WI38 (cell line): Measurements from ENCODE around the gene CTBP2.

ENCODE experiments used
- H3K4me3 ChIP-seq: 2 replicates; pipeline ENCODE4 v1.5.1; 2011; ENCODE audit warnings: low read depth, mild to moderate bottlenecking, control low read depth, low read length
- TF ChIP-seq, protein P1 (sequence below): IDR thresholded peaks from 2 replicates; pipeline ENCODE4 v1.5.1; 2012; ENCODE audit warnings: low read depth, mild to moderate bottlenecking, control low read depth, low read length

CTBP2 gene

GRCh38 chr10:125106586-125106985 lies 53.8 kb downstream of the CTBP2 start:
- TF ChIP-seq, protein P1, sequence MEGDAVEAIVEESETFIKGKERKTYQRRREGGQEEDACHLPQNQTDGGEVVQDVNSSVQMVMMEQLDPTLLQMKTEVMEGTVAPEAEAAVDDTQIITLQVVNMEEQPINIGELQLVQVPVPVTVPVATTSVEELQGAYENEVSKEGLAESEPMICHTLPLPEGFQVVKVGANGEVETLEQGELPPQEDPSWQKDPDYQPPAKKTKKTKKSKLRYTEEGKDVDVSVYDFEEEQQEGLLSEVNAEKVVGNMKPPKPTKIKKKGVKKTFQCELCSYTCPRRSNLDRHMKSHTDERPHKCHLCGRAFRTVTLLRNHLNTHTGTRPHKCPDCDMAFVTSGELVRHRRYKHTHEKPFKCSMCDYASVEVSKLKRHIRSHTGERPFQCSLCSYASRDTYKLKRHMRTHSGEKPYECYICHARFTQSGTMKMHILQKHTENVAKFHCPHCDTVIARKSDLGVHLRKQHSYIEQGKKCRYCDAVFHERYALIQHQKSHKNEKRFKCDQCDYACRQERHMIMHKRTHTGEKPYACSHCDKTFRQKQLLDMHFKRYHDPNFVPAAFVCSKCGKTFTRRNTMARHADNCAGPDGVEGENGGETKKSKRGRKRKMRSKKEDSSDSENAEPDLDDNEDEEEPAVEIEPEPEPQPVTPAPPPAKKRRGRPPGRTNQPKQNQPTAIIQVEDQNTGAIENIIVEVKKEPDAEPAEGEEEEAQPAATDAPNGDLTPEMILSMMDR, result no peak
- H3K4me3 ChIP-seq, result no peak overlapping the region

DNA sequence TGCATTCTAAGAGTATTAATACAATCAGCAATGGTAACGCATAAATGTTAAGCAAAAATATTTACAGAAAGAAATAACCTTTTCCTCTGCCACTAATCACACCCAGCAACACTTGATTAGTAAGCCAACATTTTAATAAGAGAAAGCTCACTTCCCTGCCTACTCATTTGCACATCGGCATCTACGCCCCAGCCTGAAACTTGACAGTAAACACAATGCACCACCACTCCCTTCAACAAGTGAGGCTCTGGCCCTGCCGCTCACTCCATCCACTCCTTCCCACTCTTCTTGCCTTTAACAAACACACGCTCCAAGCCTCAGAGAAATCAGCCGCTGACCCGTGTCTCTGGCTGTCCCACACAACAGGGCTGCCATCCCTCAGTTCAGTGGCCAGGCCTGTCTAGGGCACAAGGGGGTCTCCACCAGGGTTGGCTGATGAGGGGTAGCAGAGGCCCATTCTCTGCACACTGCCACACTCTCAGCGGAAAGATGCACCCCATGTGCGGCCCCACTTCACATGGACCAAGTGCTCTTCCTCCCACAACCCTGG lies 54.6 kb downstream of the CTBP2 start:
- H3K4me3 ChIP-seq, result no peak overlapping the region

DNA sequence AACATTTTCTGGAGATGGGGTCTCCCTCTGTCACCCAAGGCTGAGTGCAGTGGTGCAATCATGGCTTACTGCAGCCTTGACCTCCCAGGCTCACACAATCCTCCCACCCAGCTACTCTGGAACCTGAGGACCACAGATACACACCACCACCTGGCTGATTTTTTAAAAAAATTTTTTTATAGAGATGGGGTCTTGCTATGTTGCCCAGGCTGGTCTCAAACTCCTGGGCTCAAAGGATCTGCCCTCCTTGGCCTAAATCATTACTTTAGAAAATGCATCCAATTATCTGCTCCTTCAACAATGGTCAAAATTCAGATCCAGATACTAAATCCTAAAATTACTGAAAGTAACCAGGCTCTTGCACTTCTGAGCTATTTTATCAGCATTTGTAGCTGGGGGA lies 55.2 kb downstream of the CTBP2 start:
- TF ChIP-seq, protein P1, result no peak
- no peak overlapping the region for H3K4me3 ChIP-seq

More for the DNA sequence above, 54.6 kb downstream of the CTBP2 start:
- TF ChIP-seq, protein P1, result no peak

DNA sequence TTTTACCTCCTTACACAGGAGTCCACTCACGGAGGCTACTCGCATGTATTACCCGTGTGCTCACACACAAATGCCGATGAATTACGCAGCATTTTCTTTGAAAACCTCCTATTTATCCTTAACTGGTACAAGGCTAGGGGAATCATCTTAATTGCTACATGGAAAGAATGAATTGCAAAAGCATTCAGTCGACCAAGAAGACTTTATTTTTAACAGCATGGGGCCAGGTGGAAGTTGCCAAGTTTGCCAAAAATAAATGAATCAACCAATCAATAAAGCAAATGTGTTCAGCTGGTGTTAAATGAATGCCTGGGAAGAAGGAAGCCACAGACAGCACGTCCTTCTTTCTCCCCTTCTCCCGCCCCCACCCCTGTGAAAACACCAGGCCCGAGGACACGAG lies 55.8 kb downstream of the CTBP2 start:
- no peak overlapping the region for H3K4me3 ChIP-seq
- TF ChIP-seq, protein P1, result no peak

GRCh38 chr10:125103924-125104323 lies 56.4 kb downstream of the CTBP2 start:
- no peak overlapping the region for H3K4me3 ChIP-seq
- TF ChIP-seq, protein P1, result no peak

DNA sequence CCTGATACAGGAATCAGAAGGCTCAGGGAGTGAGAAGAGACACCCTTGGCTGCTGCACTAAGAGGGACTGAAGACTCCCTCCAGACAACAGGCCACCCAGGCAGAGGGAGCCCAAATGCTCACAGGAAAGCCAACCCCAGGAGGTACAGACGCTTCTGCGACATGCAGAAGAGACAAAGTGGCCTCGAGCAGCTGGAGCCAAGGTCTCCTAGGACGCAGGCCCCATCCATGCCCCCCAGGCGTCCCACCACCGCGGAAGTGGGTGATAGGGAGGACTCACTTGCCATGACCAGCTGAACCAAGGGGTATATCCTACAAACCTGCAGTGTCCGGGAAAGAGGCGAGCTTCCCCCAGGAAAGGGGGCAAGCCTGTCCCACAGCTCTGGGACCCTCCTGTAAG lies 56.9 kb downstream of the CTBP2 start:
- H3K4me3 ChIP-seq, result no peak overlapping the region
- TF ChIP-seq, protein P1, result no peak

DNA sequence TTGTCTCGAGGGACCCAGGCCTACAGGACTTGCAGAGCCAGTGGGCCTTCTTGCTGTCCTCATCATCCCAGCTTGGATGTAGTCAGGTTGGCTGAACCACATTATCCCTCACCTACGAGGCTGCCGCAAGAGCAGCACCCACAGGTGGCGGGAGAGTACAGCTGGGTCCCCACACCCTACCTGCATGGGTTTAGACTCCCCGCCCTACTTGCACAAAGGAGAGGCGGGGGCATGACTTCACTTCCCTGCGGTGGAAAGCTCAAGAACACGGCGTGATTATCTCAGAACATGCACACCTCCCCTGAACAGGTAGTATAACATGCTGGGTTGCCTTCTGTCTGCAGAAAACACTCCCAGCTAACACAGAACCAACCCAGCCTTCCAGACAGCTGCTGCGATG lies 57.5 kb downstream of the CTBP2 start:
- TF ChIP-seq, protein P1, result no peak
- no peak overlapping the region for H3K4me3 ChIP-seq
